Measurements from ENCODE around the gene LDLRAD4.

LDLRAD4 gene

GRCh38 chr18:13357289-13357688, 138.7 kb downstream of the LDLRAD4 start:
- no peak for DNase-seq

DNA sequence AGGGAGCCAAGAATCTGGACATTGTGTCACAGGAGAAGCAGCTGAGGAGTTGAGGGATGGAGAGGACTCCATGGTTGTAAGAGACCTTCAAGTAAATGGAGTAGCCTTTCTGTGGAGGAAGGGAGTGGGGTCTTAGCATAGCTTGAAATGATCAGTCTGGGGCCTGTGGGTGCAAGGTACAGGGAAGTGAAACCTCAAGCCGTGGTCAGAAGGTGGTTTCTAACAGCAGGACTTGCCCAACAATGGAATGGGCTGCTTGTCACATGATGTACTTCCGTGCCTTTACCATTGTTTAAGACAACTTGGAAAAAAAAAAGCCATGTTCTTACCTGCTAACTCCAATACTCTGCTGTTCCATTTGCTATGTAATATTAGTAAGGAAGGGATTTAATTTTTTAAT, 140.7 kb downstream of the LDLRAD4 start:
- no peak for DNase-seq

- DNase-seq, result no peak
Observed at GRCh38 chr18:13361431-13361830, 142.9 kb downstream of the LDLRAD4 start.

DNA sequence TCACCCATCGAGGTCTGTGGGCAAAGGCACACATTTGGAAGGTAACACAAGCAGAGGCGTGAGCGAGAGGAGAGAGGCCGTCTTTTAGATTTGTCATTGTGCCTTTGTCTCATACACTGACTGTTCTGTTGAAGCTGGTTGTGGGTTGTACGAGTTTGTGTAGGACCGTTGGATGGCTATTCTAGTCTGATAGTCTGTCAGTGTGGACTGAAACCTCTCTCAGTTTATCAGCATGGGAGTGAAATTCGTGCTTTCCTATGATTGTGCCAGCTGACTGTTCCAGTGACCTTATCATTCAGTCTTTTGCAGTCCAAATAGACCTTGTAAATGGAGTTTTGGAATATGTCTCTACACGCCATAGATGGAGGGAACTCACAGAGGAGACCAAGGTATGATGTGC, 143.5 kb downstream of the LDLRAD4 start:
- no peak for DNase-seq

DNA sequence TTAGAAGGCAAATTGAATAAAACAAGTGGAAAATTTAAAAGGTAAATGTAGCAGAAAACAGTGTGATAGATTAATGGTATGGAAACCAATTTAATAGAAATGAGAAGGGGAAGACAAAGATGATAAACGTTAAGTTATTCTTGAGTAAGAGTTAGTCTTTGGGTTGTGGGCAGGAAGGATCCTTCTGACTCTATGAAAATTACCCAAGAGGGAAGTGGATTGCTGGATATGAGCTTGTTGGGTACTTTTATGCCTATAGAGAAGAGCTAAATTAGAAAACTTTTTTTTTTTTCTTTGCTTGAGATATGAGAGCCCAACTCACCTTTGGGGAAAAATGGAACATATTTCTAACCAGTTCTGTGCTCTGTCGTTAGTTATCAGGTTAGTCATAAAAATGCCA, 144.0 kb downstream of the LDLRAD4 start:
- DNase-seq, result no peak

GRCh38 chr18:13363359-13363758, 144.8 kb downstream of the LDLRAD4 start:
- no peak for DNase-seq

DNA sequence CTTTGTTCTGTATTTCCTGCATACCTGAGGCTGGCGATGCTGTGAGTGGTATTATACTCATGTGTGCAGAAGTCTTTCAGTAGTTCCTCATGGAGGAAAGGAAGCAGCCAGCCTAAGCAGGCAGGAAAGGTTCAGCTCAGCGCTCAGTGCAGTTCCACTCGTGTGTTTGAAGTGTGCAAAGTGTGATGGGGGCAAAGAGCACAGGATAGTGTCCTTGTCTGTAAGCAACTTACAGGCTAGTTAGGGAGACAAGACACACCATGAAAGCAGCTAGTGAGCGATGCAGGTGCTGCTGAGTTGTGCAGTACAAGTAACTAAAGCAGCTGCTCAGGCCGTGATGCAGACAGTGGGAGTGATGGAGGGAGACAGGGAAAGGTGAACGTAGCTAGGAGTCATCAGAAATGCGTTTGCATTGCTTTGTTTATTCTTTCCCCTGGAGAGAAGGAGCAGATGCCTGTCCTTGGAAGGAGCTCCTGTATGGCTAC, 146.2 kb downstream of the LDLRAD4 start:
- no peak for DNase-seq

GRCh38 chr18:13366131-13366530, 147.6 kb downstream of the LDLRAD4 start:
- no peak for DNase-seq

DNA sequence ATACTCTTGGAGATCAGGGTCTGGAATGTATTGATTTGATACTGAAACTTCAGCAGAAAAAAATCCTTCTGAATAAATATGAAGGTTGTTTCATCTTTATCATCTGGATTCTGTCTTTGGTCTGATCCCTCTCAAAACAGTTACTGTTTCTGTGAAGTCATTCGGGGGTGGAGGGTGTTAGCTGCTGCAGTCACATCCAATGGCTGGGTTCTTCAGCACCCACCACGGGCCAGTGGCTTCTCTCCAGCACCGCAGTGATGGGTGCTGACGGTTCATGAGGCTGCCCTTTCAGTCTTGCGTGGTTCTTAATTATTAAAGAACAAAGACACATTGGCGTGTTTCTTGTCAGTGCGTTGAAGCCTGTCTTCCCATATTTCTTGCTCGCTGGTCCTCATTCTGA, 148.0 kb downstream of the LDLRAD4 start:
- no peak for DNase-seq

- no peak for DNase-seq
Observed at GRCh38 chr18:13366962-13367892, 148.7 kb downstream of the LDLRAD4 start.

DNA sequence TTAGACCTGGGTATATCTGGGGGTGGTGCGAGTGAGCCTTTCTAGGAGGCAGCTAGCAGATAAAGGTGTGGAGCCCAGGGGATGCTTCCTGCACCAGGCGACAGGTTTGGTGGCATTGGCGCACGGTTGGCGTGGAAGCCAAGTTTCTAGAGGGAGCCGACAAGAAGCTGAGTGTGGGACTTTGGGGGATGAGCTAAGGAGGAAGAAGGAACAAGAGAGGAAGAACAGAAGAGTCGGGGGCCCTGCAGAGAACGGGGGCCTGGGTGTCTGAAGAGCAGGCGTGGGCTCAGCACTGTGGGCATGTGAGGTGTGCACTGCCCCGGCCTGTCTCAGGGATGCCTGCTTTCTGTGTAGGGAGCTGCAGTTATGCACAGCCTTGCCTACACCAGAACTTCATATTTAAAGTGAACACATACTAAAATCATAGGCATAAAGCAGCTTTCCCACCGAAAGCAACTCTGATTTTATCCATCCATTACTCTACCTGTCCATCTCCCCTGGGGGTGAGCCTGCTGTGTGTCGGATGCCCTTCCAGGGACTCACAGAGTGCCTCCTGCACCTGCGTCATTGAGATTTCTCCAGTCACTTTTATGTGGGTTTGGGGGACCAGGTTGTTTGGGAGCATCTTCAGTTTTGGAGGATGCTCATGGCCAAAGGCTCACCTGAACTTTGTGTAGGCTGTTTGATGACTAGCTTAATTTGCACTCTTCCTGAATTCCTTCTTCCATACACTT, 149.7 kb downstream of the LDLRAD4 start:
- no peak for DNase-seq

GRCh38 chr18:13369353-13369752, 150.8 kb downstream of the LDLRAD4 start:
- no peak for DNase-seq

DNA sequence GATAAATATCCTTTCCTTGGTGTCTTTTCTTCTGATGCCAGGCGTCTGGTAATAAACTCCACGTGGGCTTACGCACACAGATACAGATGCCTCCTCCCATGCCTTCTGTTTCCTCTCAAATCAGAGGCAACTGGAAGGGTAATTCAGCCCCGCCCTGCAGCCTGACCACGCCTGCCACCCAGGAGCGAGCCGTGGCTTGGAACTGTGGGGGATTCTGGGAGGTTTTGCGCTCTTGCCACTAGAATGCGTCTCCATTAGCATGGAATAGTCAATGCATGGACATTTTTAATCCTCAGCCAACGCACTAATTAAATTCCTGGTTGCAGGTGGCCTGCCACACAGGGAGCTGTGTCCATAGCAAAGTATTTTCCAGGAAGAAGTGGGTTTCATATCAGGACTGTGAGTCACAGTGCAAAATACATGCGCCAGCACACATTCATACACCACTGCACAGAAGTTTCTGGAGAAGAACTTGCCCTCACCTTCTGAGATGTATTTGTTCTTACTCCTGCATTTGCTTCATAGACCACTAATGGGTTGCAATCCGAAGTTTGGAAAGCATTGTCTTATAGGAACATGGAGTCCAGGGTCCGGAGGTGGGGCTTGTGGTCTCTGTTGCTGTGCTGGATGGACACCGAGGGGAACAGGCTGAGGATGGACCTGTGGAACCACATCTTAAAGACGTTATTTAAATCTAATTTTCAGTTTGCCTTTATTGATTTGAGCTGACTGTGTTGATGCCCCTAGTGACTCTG, 151.4 kb downstream of the LDLRAD4 start:
- peak in 1 of 4 experiments; percentile 7 for DNase-seq

GRCh38 chr18:13370995-13371625, 152.6 kb downstream of the LDLRAD4 start:
- DNase-seq, result no peak

- DNase-seq, result peak in 1 of 4 experiments; percentile 9
Observed at GRCh38 chr18:13371689-13372418, 153.3 kb downstream of the LDLRAD4 start.

GRCh38 chr18:13372531-13372951, 154.0 kb downstream of the LDLRAD4 start:
- no peak for DNase-seq

- no peak for DNase-seq
Observed at GRCh38 chr18:13374096-13374467, 155.5 kb downstream of the LDLRAD4 start.

DNA sequence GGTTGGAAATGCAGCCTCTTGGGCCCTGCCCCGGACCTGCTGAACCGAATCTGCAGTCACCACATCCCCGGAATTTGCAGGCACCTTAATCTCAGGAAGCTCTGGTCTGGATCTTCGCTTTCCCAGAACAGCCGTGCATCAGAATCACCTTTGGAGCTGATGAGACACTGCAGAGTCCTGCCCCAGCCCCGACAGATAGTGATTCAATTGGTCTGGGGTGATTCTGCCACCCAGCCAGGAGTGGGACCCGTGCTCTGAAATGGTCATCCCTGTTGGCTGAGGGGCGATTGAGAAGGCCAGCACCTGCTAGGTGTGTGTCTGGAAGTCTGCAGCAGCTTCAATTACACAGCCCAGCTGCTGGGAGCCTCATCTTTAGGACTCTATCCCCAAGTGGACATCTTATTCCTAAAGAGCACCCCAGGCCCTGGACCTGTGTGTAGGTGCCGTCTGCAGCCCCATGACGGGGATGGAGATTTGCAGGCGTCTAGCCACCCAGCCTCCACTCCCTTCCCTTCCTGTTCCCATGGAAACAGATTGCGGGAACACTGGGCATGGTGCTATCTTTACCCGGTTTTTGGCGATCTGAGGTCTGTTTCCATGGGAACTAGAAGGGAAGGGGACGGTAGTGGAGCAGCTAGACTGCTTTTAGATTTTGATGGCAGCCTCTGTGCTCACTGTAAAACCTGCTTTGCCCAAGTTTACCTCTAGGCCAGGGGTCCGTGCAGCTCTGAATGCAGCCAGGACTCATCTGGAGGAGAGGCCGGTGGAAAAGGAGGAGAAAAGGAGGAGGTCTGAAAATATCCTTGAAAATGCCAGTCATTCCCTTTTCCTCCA, 156.1 kb downstream of the LDLRAD4 start:
- DNase-seq, result no peak

DNA sequence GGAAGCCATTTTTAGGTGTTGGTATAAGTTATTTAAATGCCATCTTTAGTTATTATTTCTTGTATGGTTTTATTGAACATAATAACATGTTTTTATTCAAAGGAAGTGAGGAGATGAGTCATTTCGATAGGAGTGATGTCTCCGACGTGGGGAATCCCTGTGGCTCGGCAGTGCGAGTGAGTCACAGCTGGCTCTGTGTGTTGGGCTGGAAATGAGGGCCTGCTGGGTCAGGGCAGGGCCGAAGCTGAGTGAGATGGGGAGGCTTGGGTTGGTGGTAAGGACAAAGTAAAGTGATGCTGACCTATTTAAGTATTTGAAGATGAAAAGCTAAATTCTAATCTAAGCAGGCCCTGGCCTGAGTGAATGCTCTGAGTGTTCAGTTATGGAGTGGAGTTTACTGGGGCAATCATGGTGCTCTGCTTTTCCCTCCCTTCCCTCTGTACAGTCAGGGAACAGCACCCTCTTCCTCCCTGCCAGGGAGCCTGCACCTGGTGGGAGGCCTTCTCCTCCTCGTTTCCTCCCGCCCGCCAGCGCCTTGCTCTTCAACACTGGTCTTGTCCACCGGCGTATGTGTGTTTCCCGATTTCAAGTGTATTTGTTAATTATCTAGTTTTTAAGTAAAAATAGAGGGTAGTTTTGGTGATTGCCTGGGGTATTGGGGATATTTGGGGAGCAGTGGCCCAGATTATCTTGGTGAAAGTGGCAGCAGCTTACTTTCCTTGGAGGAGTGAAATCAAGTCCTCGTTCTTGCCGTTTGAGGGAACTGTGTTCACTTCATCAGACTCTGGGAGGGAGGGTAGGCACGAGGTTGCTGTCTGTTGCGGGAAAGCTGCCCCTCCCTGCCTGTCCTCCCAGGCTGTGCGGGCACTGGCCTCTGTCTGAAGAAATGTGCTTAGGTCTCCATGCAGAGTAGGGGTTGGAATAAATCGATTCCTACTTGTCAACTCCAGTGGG, 157.0 kb downstream of the LDLRAD4 start:
- peak; percentile 21 to 54 (median 42) for DNase-seq

Measured in activated naive CD4-positive, alpha-beta T cell (primary cell).